Body of pancreas (tissue), 4 donors: Measurements from ENCODE around the gene IL34.
"Not testable (repeated sequence)": the region's sequence is repeated elsewhere in the genome, so short reads cannot be mapped to it uniquely, and the experiment has no call there.

Experiments used
- POLR2A ChIP-seq, 3 donors: fragments of 450-650 bp; IDR thresholded peaks; one replicate each; pipeline ENCODE4 v1.6.1; 2016; ENCODE audit warnings: antibody characterized with exemption in 3 of 3, mild to moderate bottlenecking in 2 of 3
- TF ChIP-seq, protein P1 (sequence below), 7 experiments: fragments of 450-650 bp in 4 of 7; fragments of 200-600 bp in 3 of 7; sonication (generic) in 3 of 7; IDR thresholded peaks; one replicate each; pipeline ENCODE4 v1.5.1; 2016 to 2019; ENCODE audit warnings: antibody characterized with exemption in 7 of 7

DNA sequence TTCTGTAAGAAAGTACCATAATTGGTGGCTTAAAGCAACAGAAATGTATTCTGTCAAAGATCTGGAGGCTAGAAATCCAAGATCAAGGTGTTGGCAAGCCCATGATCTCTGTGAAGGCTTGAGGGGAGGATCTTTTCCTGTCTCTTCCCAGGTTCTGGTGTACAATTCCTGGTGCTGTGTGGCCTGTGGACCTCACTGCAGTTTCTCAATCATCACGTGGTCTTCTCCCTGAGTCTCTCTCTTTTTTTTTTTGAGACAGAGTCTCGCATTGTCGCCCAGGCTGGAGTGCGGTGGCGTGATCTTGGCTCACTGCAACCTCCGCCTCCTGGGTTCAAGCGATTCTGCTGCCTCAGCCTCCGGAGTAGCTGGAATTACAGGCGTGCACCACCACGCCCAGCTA lies 12.7 kb upstream of the IL34 start:
- TF ChIP-seq, protein P1, sequence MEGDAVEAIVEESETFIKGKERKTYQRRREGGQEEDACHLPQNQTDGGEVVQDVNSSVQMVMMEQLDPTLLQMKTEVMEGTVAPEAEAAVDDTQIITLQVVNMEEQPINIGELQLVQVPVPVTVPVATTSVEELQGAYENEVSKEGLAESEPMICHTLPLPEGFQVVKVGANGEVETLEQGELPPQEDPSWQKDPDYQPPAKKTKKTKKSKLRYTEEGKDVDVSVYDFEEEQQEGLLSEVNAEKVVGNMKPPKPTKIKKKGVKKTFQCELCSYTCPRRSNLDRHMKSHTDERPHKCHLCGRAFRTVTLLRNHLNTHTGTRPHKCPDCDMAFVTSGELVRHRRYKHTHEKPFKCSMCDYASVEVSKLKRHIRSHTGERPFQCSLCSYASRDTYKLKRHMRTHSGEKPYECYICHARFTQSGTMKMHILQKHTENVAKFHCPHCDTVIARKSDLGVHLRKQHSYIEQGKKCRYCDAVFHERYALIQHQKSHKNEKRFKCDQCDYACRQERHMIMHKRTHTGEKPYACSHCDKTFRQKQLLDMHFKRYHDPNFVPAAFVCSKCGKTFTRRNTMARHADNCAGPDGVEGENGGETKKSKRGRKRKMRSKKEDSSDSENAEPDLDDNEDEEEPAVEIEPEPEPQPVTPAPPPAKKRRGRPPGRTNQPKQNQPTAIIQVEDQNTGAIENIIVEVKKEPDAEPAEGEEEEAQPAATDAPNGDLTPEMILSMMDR (IDR thresholded peaks at IDR 0.05) = not testable (repeated sequence)
- TF ChIP-seq POLR2A (IDR thresholded peaks at IDR 0.05) = not testable (repeated sequence)
